HG02642 (cell line): ENCODE measurements around the gene LARP4B.

Source experiments
- ATAC-seq: cut with Tn5 transposase; IDR thresholded peaks from one replicate; pipeline ENCODE4 v1.9.1; 2021; ENCODE audit warnings: mild to moderate bottlenecking; ENCODE audit not compliant: unreplicated experiment, poor library complexity

The LARP4B gene

GRCh38 chr10:814536-815302 lies 116.8 kb downstream of the LARP4B start:
- ATAC-seq: no peak

- no peak for ATAC-seq
Observed at GRCh38 chr10:813286-813685, 118.2 kb downstream of the LARP4B start.

- ATAC-seq: no peak
Observed at GRCh38 chr10:812787-813186, 118.7 kb downstream of the LARP4B start.

- ATAC-seq: no peak
Observed at GRCh38 chr10:811379-812175, 119.9 kb downstream of the LARP4B start.

GRCh38 chr10:810351-810846 lies 121.1 kb downstream of the LARP4B start:
- no peak for ATAC-seq

- no peak for ATAC-seq
Observed at GRCh38 chr10:809671-810350, 121.7 kb downstream of the LARP4B start.

- ATAC-seq: no peak
Observed at GRCh38 chr10:807958-808353, 123.5 kb downstream of the LARP4B start.

- no peak for ATAC-seq
Observed at GRCh38 chr10:807163-807957, 124.1 kb downstream of the LARP4B start.

- ATAC-seq: no peak
Observed at GRCh38 chr10:806451-807162, 124.9 kb downstream of the LARP4B start.

GRCh38 chr10:805620-806305 lies 125.7 kb downstream of the LARP4B start:
- ATAC-seq: no peak

GRCh38 chr10:804787-805619 lies 126.5 kb downstream of the LARP4B start:
- ATAC-seq: no peak

- no peak for ATAC-seq
Observed at GRCh38 chr10:804191-804781, 127.2 kb downstream of the LARP4B start.

GRCh38 chr10:803041-803741 lies 128.3 kb downstream of the LARP4B start:
- no peak for ATAC-seq

GRCh38 chr10:802506-802905 lies 129.0 kb downstream of the LARP4B start:
- no peak for ATAC-seq

GRCh38 chr10:797179-797578 lies 134.3 kb downstream of the LARP4B start:
- no peak for ATAC-seq

GRCh38 chr10:796233-796632 lies 135.3 kb downstream of the LARP4B start:
- ATAC-seq: no peak

GRCh38 chr10:794382-794956 lies 137.0 kb downstream of the LARP4B start:
- ATAC-seq: no peak
